Type B pancreatic cell (in vitro differentiated cells): ENCODE results near the gene AQP6. TPM values are rescaled to one million over a fixed set of nuclear protein-coding genes. Genes with fewer than 3 reads are reported as not detected.

Source experiments
- DNase-seq: peaks from one replicate; pipeline ENCODE4 v3.0.0; 2021; ENCODE audit warnings: mixed read lengths; ENCODE audit not compliant: unreplicated experiment; ENCODE audit errors: extremely low spot score
- H3K27ac Mint-ChIP-seq: 2 replicates; pipeline ENCODE4 v1.8.0; 2021; ENCODE audit warnings: mild to moderate bottlenecking, mixed read lengths
- H3K27me3 Mint-ChIP-seq: 2 replicates; pipeline ENCODE4 v1.8.0; 2021; ENCODE audit warnings: mixed read lengths
- H3K36me3 Mint-ChIP-seq: 2 replicates; pipeline ENCODE4 v1.8.0; 2021; ENCODE audit warnings: mixed read lengths
- H3K4me1 Mint-ChIP-seq: one replicate; pipeline ENCODE4 v1.8.0; 2021; ENCODE audit warnings: mixed read lengths; ENCODE audit not compliant: unreplicated experiment
- H3K4me3 Mint-ChIP-seq: 2 replicates; pipeline ENCODE4 v1.8.0; 2021; ENCODE audit warnings: mild to moderate bottlenecking, mixed read lengths
- H3K9me3 Mint-ChIP-seq: 2 replicates; pipeline ENCODE4 v1.8.0; 2021; ENCODE audit warnings: mixed read lengths
- total RNA-seq: library from RNA; stranded (reverse); gene quantifications from 2 replicates; pipeline ENCODE4 v1.2.1, GENCODE V29; 2021; ENCODE audit warnings: low replicate concordance
- TF ChIP-seq, protein P1 (sequence below): fragments of 200-600 bp; sonication (generic); conservative IDR thresholded peaks from 2 replicates; pipeline ENCODE4 v1.5.0; 2021; ENCODE audit warnings: antibody characterized with exemption, mild to moderate bottlenecking

Gene AQP6
- total RNA-seq, 1 donor from 2014 or later = 0.22 TPM

GRCh38 chr12:49951411-49952240 is 21.1 kb upstream of the AQP6 start:
- Mint-ChIP-seq H3K36me3 (no peaks in the 10 kb centered on the region), H3K4me1 (peaks cover 8% of the 10 kb centered on the region), H3K9me3 (no peaks in the 10 kb centered on the region), H3K27ac (no peak overlapping the region), H3K4me3 (no peak overlapping the region), H3K27me3 (peaks cover 11% of the 10 kb centered on the region)
- TF ChIP-seq, protein P1, sequence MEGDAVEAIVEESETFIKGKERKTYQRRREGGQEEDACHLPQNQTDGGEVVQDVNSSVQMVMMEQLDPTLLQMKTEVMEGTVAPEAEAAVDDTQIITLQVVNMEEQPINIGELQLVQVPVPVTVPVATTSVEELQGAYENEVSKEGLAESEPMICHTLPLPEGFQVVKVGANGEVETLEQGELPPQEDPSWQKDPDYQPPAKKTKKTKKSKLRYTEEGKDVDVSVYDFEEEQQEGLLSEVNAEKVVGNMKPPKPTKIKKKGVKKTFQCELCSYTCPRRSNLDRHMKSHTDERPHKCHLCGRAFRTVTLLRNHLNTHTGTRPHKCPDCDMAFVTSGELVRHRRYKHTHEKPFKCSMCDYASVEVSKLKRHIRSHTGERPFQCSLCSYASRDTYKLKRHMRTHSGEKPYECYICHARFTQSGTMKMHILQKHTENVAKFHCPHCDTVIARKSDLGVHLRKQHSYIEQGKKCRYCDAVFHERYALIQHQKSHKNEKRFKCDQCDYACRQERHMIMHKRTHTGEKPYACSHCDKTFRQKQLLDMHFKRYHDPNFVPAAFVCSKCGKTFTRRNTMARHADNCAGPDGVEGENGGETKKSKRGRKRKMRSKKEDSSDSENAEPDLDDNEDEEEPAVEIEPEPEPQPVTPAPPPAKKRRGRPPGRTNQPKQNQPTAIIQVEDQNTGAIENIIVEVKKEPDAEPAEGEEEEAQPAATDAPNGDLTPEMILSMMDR = no peak
- DNase-seq = no peak

- Mint-ChIP-seq H3K9me3 (no peaks in the 10 kb centered on the region), H3K27me3 (peaks cover 20% of the 10 kb centered on the region), H3K4me3 (no peak overlapping the region), H3K4me1 (peaks cover 8% of the 10 kb centered on the region), H3K27ac (no peak overlapping the region), H3K36me3 (no peaks in the 10 kb centered on the region)
- TF ChIP-seq, protein P1 = no peak
- DNase-seq = no peak
These were observed 20.2 kb upstream of the AQP6 start for GRCh38 chr12:49952391-49953055.

DNA sequence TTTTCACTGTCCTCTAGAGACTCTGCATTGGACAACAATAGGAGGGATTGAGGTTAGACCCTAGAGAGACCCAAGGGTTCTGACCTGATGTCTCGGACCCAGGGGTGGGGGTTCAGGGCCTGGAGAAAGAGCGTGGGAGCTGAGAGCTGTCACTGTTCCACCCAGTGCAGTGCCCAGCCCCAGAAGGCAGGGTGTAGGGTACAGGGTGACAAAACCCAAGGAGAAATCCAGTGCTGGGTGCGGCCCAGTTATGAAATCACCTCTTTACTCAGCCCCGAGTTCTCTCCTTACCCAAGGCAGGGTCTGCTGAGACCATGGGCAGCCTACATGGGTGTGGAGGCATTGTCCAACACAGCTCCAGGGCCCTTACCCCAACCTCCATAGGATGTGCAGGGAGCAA is 19.6 kb upstream of the AQP6 start:
- H3K4me3 Mint-ChIP-seq = no peak overlapping the region
- no peaks in the 10 kb centered on the region for H3K9me3 Mint-ChIP-seq
- no peak for DNase-seq
- peaks cover 27% of the 10 kb centered on the region for H3K27me3 Mint-ChIP-seq
- TF ChIP-seq, protein P1 = no peak
- H3K27ac Mint-ChIP-seq = no peak overlapping the region
- no peaks in the 10 kb centered on the region for H3K36me3 Mint-ChIP-seq
- H3K4me1 Mint-ChIP-seq = peaks cover 8% of the 10 kb centered on the region

DNA sequence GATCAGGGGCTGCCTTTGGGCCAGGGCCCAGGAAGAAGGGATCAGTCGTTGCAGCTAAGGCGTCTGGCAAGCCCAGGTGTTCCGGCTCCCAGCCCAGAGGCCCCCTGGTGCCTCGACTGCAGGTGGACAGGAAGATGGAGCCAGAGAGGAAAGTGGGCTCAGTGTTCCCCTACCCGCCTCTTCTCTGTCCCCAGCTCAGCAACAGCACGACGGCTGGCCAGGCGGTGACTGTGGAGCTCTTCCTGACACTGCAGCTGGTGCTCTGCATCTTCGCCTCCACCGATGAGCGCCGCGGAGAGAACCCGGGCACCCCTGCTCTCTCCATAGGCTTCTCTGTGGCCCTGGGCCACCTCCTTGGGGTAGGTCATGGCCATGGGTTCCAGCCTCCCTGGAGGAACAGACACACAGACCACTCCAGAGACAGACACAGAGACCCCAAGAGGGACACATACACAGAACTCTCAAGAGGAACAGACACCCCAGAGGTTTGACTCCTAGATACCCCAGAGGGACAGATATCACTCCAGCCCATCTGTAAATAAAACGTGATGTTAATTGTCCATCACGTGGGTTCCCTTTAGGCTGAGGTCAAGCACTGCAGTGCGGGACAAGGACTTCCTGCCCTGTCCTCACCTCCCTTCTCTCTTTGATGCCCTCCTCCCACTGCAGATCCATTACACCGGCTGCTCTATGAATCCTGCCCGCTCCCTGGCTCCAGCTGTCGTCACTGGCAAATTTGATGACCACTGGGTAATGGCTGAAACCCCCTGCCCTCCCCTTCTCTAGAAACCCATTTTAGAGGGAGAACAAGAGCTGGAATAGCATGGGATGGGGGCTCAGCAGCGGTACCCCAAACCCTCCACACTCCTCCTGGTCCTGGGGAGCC is 18.5 kb upstream of the AQP6 start:
- no peak overlapping the region for H3K4me3 Mint-ChIP-seq
- TF ChIP-seq, protein P1 = no peak
- H3K9me3 Mint-ChIP-seq = no peaks in the 10 kb centered on the region
- no peak for DNase-seq
- H3K27me3 Mint-ChIP-seq = peaks cover 37% of the 10 kb centered on the region
- H3K27ac Mint-ChIP-seq = no peak overlapping the region
- H3K4me1 Mint-ChIP-seq = peaks cover 8% of the 10 kb centered on the region
- H3K36me3 Mint-ChIP-seq = no peaks in the 10 kb centered on the region

DNA sequence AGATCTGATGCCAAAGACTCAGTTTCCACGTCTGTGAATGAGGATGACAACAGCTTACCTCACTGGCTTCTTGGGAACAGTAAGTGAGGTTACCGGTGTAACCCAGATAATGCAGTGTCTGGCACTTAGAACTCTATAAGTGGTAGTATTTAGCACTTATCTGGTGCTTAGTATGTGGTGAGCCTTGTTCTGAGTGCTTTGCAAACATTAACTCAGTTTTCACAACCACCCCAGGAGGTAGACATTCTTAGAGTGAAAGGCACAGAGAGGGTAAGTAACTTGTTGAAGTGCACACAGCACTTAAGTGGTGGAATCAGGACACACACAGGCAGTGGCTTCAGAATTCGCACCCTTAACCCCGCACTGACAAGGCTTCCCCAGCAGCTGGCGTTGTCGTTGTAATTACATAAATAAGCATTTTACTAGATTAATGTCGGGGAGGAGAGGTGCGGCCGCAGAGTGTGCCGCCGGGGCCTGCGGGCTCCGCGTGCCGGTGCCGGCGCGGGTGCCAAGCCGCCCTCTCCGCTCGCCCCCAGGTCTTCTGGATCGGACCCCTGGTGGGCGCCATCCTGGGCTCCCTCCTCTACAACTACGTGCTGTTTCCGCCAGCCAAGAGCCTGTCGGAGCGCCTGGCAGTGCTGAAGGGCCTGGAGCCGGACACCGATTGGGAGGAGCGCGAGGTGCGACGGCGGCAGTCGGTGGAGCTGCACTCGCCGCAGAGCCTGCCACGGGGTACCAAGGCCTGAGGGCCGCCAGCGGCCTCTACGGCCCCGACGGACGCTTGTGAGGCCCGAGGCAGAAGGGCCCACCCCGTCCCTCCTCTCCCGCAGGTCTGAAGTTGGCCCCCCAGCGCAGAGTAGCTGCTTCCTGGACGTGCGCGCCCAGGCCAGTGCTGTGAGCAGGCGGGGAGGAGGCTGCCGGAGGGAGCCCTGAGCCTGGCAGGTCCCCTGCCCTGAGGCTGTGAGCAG is 17.6 kb upstream of the AQP6 start:
- H3K9me3 Mint-ChIP-seq = no peaks in the 10 kb centered on the region
- no peak overlapping the region for H3K27ac Mint-ChIP-seq
- TF ChIP-seq, protein P1 = no peak
- peaks cover 5% of the 10 kb centered on the region for H3K4me1 Mint-ChIP-seq
- H3K36me3 Mint-ChIP-seq = no peaks in the 10 kb centered on the region
- H3K4me3 Mint-ChIP-seq = no peak overlapping the region
- no peak for DNase-seq
- peaks cover 47% of the 10 kb centered on the region for H3K27me3 Mint-ChIP-seq
